HG03066 (cell line): ENCODE results near the gene CCNDBP1.
"Not testable (repeated sequence)": the region's sequence is repeated elsewhere in the genome, so short reads cannot be mapped to it uniquely, and the experiment has no call there.

Source experiments
- ATAC-seq: cut with Tn5 transposase; IDR thresholded peaks from one replicate; pipeline ENCODE4 v1.9.1; 2021; ENCODE audit warnings: low read depth; ENCODE audit not compliant: unreplicated experiment

CCNDBP1 gene

GRCh38 chr15:43214169-43214568, 29.0 kb downstream of the CCNDBP1 start:
- no peak for ATAC-seq

- no peak for ATAC-seq
Observed at GRCh38 chr15:43214592-43215295, 29.5 kb downstream of the CCNDBP1 start.

- no peak for ATAC-seq
Observed at GRCh38 chr15:43215961-43216360, 30.8 kb downstream of the CCNDBP1 start.

- ATAC-seq: no peak
Observed at GRCh38 chr15:43218908-43219706, 33.9 kb downstream of the CCNDBP1 start.

- ATAC-seq: no peak
Observed at GRCh38 chr15:43219929-43220928, 35.0 kb downstream of the CCNDBP1 start.

GRCh38 chr15:43220991-43221403, 35.8 kb downstream of the CCNDBP1 start, which contains the start of gene EPB42:
TSS of gene EPB42 (minus strand) at chr15:43221018. CDS start at chr15:43220825, 193 bp downstream.
- no peak for ATAC-seq

GRCh38 chr15:43221422-43221821, 36.2 kb downstream of the CCNDBP1 start:
- ATAC-seq: no peak

GRCh38 chr15:43225201-43225949, 40.2 kb downstream of the CCNDBP1 start:
- ATAC-seq: no peak

- ATAC-seq: not testable (repeated sequence)
Observed at GRCh38 chr15:43225950-43226255, 40.7 kb downstream of the CCNDBP1 start.

GRCh38 chr15:43226436-43227305, 41.5 kb downstream of the CCNDBP1 start:
- no peak for ATAC-seq

- no peak for ATAC-seq
Observed at GRCh38 chr15:43229977-43230376, 44.8 kb downstream of the CCNDBP1 start.

- no peak for ATAC-seq
Observed at GRCh38 chr15:43230640-43231115, 45.5 kb downstream of the CCNDBP1 start.

GRCh38 chr15:43232289-43232874, 47.2 kb downstream of the CCNDBP1 start:
- ATAC-seq: no peak

GRCh38 chr15:43235536-43235935, 50.3 kb downstream of the CCNDBP1 start:
- ATAC-seq: no peak

- ATAC-seq: no peak
Observed at GRCh38 chr15:43237842-43238470, 52.8 kb downstream of the CCNDBP1 start.

- ATAC-seq: no peak
Observed at GRCh38 chr15:43238671-43239131, 53.5 kb downstream of the CCNDBP1 start.

GRCh38 chr15:43239732-43240491, 54.7 kb downstream of the CCNDBP1 start:
- ATAC-seq: no peak
